COR-L47 (cell line): Measurements from ENCODE around the gene TNFRSF14.

ENCODE experiments used
- DNase-seq: peaks from one replicate; lab custom pipeline; 2025; lab: John Stamatoyannopoulos, UW

Gene TNFRSF14

GRCh38 chr1:2523891-2524609, 32.1 kb upstream of the TNFRSF14 start:
- no peak for DNase-seq

DNA sequence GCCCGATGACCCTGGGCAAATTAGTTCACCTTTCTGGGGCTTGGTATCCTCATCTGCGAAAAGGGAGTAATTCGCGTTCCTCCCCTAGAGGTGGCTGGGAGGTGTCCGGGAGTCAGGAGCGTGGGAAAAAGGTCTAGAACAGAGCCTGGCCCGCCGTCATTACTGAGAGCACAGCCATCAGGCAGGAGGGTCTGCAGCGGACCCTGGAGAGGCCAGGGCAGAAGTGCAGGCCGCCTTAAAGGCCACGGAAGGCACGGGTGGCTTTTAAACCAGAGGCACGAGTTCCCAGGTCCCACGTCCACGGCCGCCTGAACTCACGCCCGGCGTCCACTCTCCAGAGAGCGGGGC, 30.6 kb upstream of the TNFRSF14 start:
- no peak for DNase-seq

GRCh38 chr1:2525920-2526823, 30.0 kb upstream of the TNFRSF14 start, which contains the start of gene PANK4:
PANK4 (minus strand) TSS chr1:2526596; CDS start chr1:2526587, 9 bp downstream.
- DNase-seq: peak; percentile 95

DNA sequence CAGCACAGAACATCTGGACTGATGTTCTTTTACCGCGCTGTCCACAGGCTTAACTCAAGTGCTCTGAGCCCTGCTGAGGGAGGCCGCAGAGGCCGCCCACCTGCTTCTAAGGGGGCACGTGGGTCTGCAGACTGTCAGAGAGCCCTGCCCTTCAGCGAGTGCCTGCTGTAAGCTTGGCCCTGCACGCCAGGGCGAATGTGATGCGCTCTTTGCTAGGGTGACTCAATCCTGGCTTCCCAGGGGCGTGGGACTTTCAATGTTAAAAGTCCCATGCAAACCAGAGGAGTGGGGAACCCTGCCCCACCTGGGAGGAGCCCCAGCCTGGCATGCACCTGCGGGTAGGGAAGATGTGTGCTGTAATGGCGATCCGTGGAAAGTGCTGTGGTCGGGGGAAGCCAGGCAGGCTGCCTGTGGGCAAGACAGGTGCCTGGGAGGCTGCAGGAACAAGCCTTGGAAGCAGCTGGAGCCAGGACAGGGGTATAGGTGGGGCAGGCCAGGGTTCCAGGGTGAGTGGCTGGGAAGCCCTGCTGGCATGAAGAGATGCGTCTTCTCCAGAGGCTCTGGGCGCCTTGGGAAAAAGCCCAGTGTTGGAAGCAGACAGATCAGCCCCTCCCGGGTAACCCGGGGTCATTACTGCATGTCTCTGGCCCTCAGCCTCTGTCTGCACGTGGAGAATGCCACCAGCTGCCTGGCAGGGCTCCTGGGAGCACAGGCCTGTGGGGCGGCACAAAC, 29.2 kb upstream of the TNFRSF14 start:
- no peak for DNase-seq

- DNase-seq: no peak
Measured at GRCh38 chr1:2527556-2527860, 28.7 kb upstream of the TNFRSF14 start.

DNA sequence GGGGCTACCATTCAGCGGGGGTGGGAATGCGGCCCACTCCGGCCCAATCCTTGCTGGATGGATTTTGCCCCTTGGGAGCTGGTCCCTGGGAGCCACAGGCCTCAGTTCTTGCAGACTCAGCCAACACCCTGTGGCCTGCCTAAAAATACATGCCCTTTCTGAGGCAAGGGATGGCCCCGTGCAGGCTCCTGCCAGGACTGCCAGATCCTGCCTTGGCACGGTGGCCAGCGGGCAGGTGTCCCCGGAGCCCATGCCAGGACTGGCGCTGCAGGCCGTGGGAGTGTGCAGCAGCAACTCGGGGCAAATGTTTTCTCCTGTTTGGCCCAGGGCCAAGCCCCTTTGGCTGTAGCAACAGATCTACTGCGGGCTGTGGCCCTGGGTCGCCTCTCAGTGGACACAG, 28.2 kb upstream of the TNFRSF14 start:
- DNase-seq: no peak

GRCh38 chr1:2528611-2528965, 27.6 kb upstream of the TNFRSF14 start:
- DNase-seq: no peak

- DNase-seq: peak; percentile 88
Measured at GRCh38 chr1:2528966-2529783, 27.0 kb upstream of the TNFRSF14 start.

GRCh38 chr1:2529784-2530512, 26.2 kb upstream of the TNFRSF14 start, which contains the start of gene HES5:
HES5 (minus strand) TSS chr1:2530263; CDS start chr1:2530164, 99 bp downstream.
- DNase-seq: peak; percentile 75

GRCh38 chr1:2530513-2531361, 25.4 kb upstream of the TNFRSF14 start:
- DNase-seq: peak; percentile 50

DNA sequence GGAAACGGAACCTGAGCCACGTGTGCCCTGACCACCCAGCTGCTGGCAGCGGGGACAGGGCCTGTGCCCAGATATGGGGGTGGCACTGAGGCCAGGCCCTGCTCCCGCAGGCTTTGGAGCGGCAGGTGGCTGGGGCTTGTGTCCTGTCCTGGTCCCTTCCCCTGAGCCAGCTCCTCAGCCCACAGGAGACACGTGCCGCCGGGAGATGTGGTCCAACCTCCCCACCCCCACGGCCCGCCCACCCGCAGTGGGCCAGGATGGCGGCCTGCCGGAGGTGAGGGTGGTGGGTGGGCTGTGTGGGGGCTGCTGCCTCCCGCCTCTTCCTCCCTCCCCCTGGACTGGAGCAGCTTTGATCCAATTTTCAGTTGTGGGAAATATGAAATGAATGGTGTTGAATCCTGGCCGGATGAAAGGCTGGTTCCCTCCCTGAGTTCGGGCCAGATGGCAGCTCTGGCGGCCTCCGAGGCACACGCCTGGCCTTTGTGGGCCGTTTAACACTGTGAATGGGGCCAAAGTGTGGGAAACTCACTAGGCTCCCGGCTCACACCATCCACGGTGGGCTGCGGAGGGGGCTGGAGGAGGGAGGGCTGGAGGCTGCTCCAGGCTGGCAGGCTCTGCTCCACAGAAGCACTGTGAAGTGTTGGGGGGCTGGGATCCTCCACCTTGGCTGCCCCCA, 23.5 kb upstream of the TNFRSF14 start:
- no peak for DNase-seq

- DNase-seq: no peak
Measured at GRCh38 chr1:2533365-2533764, 22.8 kb upstream of the TNFRSF14 start.

DNA sequence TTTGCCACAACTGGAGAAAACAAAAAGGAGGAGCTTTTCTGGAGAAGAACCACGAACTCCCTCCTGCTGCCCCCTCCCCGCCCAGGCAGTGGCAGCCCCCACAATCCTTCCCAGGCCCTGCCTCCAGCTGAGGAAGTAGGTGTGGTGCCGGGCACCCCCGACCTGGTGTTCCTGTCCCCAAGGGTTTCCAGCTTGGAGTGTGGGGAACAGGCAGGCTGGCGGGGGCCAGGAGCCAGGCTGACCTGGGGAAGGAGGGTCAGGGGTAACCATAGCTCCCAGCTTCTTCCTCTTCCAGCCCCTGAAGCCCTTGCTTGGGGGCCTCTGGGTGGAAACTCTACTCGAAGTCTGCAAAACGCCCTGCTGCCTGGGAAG, 21.9 kb upstream of the TNFRSF14 start:
- DNase-seq: no peak

GRCh38 chr1:2534687-2535441, 21.3 kb upstream of the TNFRSF14 start:
- peak; percentile 83 for DNase-seq

DNA sequence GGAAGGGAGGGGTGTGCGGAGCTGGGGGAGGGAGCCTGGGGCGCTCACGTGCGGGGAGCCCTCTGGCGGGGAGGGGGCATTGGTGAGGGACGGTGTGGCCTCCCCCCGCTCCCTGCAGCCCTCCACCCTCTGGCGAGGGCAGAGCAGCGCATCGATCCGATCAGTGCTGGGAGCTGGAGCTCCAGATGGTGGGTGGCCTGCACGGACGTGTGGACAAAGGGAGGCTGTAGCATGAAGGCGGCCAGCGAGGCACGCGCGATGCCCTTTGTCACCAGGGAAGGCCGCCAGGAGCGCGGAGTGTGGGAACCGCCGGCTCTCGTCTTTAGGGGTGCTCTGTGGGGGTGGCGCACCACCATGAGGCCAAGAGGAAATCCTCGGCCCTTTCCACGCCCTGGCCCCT, 20.7 kb upstream of the TNFRSF14 start:
- DNase-seq: no peak

DNA sequence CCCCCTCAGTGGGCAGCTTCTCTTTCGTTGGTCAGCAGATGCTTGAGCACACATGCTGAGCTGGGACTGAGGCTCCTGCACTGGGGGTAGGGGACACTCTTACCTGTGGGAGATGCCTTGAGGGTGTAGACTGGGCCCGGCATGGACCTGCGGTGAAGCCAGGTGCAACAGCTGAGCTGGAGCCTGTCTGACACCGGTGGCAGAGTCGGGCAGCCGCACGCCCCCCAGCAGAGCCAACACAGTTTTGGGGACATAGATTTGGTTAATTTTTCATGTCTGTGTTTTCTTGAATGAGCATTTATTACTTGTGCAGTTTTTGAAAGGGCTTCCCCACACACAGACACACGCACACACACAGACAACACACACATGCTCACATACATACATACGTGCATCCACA, 20.2 kb upstream of the TNFRSF14 start:
- DNase-seq: no peak

GRCh38 chr1:2537784-2538115, 18.4 kb upstream of the TNFRSF14 start:
- no peak for DNase-seq

GRCh38 chr1:2538376-2538775, 17.8 kb upstream of the TNFRSF14 start:
- no peak for DNase-seq

DNA sequence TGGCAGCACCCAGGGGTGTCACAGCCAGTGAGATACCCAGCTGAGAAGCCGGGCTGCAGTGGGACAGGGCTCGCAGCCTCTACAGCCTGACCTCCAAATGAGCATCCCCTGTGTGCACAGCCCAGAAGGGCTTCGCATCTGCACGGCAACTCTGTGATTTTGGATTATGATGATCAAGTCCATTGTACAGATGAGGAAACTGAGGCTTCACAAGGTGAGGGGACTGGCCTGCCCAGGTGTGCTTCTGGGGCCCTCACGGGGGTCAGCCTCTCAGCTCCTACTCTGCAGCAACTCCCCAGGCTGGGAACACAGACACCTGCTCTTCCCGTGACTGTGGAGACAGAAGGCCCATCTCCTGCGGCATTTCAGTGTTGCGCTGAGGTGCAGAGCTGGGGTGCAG, 17.3 kb upstream of the TNFRSF14 start:
- DNase-seq: no peak
